B cell (primary cell): ENCODE results near the gene CCDC93. TPM values are rescaled to one million over a fixed set of nuclear protein-coding genes. Genes with fewer than 3 reads are reported as not detected.

Experiments used
- ATAC-seq: fragments of 200-7000 bp; cut with Tn5 transposase; one replicate; pipeline ENCODE4 v1.10.0; 2021; ENCODE audit warnings: low read depth, mild to moderate bottlenecking, moderate number of reproducible peaks, moderate library complexity
- CTCF ChIA-PET: fragments of 350-600 bp; sonication (Branson Sonifier 250); formaldehyde crosslinking; loops from one replicate; lab custom pipeline; 2021; ENCODE audit warnings: antibody characterized with exemption, inconsistent platforms; lab: Charles Lee
- POLR2A ChIA-PET: fragments of 350-600 bp; sonication (Branson Sonifier 250); formaldehyde crosslinking; loops from one replicate; lab custom pipeline; 2021; ENCODE audit warnings: antibody characterized with exemption; lab: Charles Lee
- DNase-seq: peaks from one replicate; pipeline ENCODE4 v3.0.0; 2013
- H2AFZ ChIP-seq: 2 replicates; pipeline ENCODE4 v1.6.1; 2012; ENCODE audit warnings: mild to moderate bottlenecking, low read depth, low read length; ENCODE audit not compliant: insufficient read depth, poor library complexity, severe bottlenecking
- H3K27ac ChIP-seq, 2 donors: 1 replicate in 1 of 2; 2 replicates in 1 of 2; pipeline ENCODE4 v1.5.1; 2012 to 2013; ENCODE audit warnings: low read length in 2 of 2, mild to moderate bottlenecking in 2 of 2, moderate library complexity in 1 of 2
- H3K27me3 ChIP-seq, 4 experiments: fragments of 200-600 bp in 1 of 4; sonication (generic) in 1 of 4; replicated peaks in 1 of 4; 1 replicate in 2 of 4; 2 replicates in 2 of 4; pipeline versions ENCODE4 v1.6.1 to v1.7.0; 2013 to 2016; ENCODE audit warnings: low read length in 3 of 4, mild to moderate bottlenecking in 2 of 4, mixed read lengths in 1 of 4, moderate library complexity in 1 of 4; ENCODE audit not compliant: insufficient read depth in 4 of 4, control insufficient read depth in 3 of 4; ENCODE audit errors: control extremely low read depth in 1 of 4
- H3K36me3 ChIP-seq, 2 experiments: replicated peaks in 1 of 2; 1 replicate in 1 of 2; 2 replicates in 1 of 2; pipeline versions ENCODE4 v1.6.1 to v1.7.1; 2013; ENCODE audit warnings: low read length in 1 of 2; ENCODE audit not compliant: insufficient read depth in 2 of 2, control insufficient read depth in 1 of 2; ENCODE audit errors: control extremely low read depth in 1 of 2, extremely low read depth in 1 of 2
- H3K4me1 ChIP-seq, 2 donors: fragments of 200-600 bp in 1 of 2; sonication (generic) in 1 of 2; 1 replicate in 1 of 2; 2 replicates in 1 of 2; pipeline versions ENCODE4 v1.5.1 to v1.6.1; 2013 to 2017; ENCODE audit warnings: low read length in 2 of 2; ENCODE audit not compliant: control insufficient read depth in 2 of 2, insufficient read depth in 2 of 2
- H3K4me2 ChIP-seq: replicated peaks from 2 replicates; pipeline ENCODE3; 2012; ENCODE audit warnings: mild to moderate bottlenecking, low read depth, low read length; ENCODE audit not compliant: poor library complexity, severe bottlenecking
- H3K4me3 ChIP-seq, 5 experiments: fragments of 200-600 bp in 1 of 5; sonication (generic) in 1 of 5; 1 replicate in 3 of 5; 2 replicates in 2 of 5; pipeline versions ENCODE4 v1.5.1 to v1.7.0; 2011 to 2016; ENCODE audit warnings: low read length in 4 of 5, mild to moderate bottlenecking in 4 of 5, low read depth in 2 of 5, control low read depth in 1 of 5, moderate library complexity in 1 of 5; ENCODE audit not compliant: insufficient read depth in 1 of 5; ENCODE audit errors: control extremely low read depth in 1 of 5, extremely low read depth in 1 of 5
- H3K79me2 ChIP-seq: fragments of 200-600 bp; sonication (generic); one replicate; pipeline ENCODE4 v1.6.0; 2016; ENCODE audit warnings: low read length; ENCODE audit not compliant: control insufficient read depth, insufficient read depth
- H3K9ac ChIP-seq: fragments of 200-600 bp; sonication (generic); 2 replicates; pipeline ENCODE4 v1.6.1; 2017; ENCODE audit warnings: mild to moderate bottlenecking, low read length, moderate library complexity
- H3K9me3 ChIP-seq, 3 donors: one replicate each; pipeline versions ENCODE4 v1.6.1 to v1.7.1; 2013; ENCODE audit warnings: low read length in 2 of 3; ENCODE audit not compliant: control insufficient read depth in 2 of 3, insufficient read depth in 1 of 3; ENCODE audit errors: control extremely low read depth in 1 of 3
- H4K20me1 ChIP-seq: 2 replicates; pipeline ENCODE4 v1.6.0; 2012; ENCODE audit warnings: mild to moderate bottlenecking, low read length; ENCODE audit not compliant: insufficient read depth, control insufficient read depth, poor library complexity, severe bottlenecking
- H3K27ac Mint-ChIP-seq: one replicate; pipeline ENCODE4 v1.8.0; 2021; ENCODE audit warnings: mixed read lengths
- H3K27me3 Mint-ChIP-seq: one replicate; pipeline ENCODE4 v1.8.0; 2021; ENCODE audit warnings: mixed read lengths
- H3K4me1 Mint-ChIP-seq: one replicate; pipeline ENCODE4 v1.8.0; 2021; ENCODE audit warnings: mixed read lengths
- H3K4me3 Mint-ChIP-seq: one replicate; pipeline ENCODE4 v1.8.0; 2021; ENCODE audit warnings: mixed read lengths
- H3K9me3 Mint-ChIP-seq: one replicate; pipeline ENCODE4 v1.8.0; 2022; ENCODE audit warnings: mixed read lengths; ENCODE audit not compliant: insufficient read depth
- CTCF ChIP-seq: fragments of 200-600 bp; IDR thresholded peaks from one replicate; pipeline ENCODE4 v1.8.0; 2022; ENCODE audit warnings: antibody characterized with exemption, mild to moderate bottlenecking
- EZH2 ChIP-seq: IDR thresholded peaks from 2 replicates; pipeline ENCODE4 v1.6.1; 2012; ENCODE audit warnings: borderline replicate concordance, low read depth, mild to moderate bottlenecking, moderate library complexity, low read length; ENCODE audit not compliant: insufficient read depth, poor library complexity, severe bottlenecking
- WGBS: methylation state at CpG from one replicate; pipeline ENCODE4 v1.1.5; 2013; ENCODE audit warnings: missing lambda C conversion rate; ENCODE audit not compliant: insufficient coverage; 5-methylcytosine and 5-hydroxymethylcytosine counted together
- intact Hi-C: fragments of 100-400 bp; cut with micrococcal nuclease; formaldehyde crosslinking; loops from one replicate; pipeline ENCODE4 v1.10.0; 2022
- polyA plus RNA-seq: library from polyadenylated mRNA; depleted of rRNA; stranded (reverse); fragments of >200 nt; gene quantifications from 2 replicates; pipeline ENCODE4 v1.2.3, GENCODE V29; 2012
- total RNA-seq, 2 donors: library from RNA; stranded (reverse); fragments of 120-200 nt in 1 of 2; gene quantifications; 1 replicate in 1 of 2; 2 replicates in 1 of 2; pipeline versions ENCODE4 v1.2.3 to v1.2.4, GENCODE V29; 2013 to 2022

Gene CCDC93
- total and polyA plus RNA-seq, 2 donors (not counting 1 experiment from before 2014, with no cell fraction given) = 17.5 to 79.6 TPM

- no peak overlapping the region for H3K27ac ChIP-seq
- no peaks in the 10 kb centered on the region for H3K79me2 ChIP-seq
- H3K27me3 Mint-ChIP-seq = no peaks in the 10 kb centered on the region
- peaks cover 4 to 88% of the 10 kb centered on the region in 2 experiments for H3K36me3 ChIP-seq
- no peaks in the 10 kb centered on the region for H4K20me1 ChIP-seq
- no peak overlapping the region for H3K4me3 Mint-ChIP-seq
- intact Hi-C loops = no loop called here
- ATAC-seq (no peak), DNase-seq (no peak)
- TF ChIP-seq CTCF = no peak
- no peak for TF ChIP-seq EZH2
- CTCF ChIA-PET = no interaction called here
- no peaks in the 10 kb centered on the region for H3K9me3 Mint-ChIP-seq
- no peaks in the 10 kb centered on the region for H3K27me3 ChIP-seq
- H3K4me1 ChIP-seq = no peaks in the 10 kb centered on the region
- no peak overlapping the region for H3K9ac ChIP-seq
- H3K9me3 ChIP-seq = no peaks in the 10 kb centered on the region
- H2AFZ ChIP-seq = no peak overlapping the region
- H3K27ac Mint-ChIP-seq = no peak overlapping the region
- no peaks in the 10 kb centered on the region for H3K4me1 Mint-ChIP-seq
- POLR2A ChIA-PET = no interaction called here
- H3K4me2 ChIP-seq = no peak overlapping the region
- H3K4me3 ChIP-seq = no peak overlapping the region
These were observed 61.2 kb downstream of the CCDC93 start for GRCh38 chr2:117952701-117953100.

GRCh38 chr2:117952228-117952627 is 61.6 kb downstream of the CCDC93 start:
- no peak overlapping the region for H3K9ac ChIP-seq
- CTCF ChIA-PET = no interaction called here
- H3K27me3 ChIP-seq = no peaks in the 10 kb centered on the region
- H3K4me2 ChIP-seq = no peak overlapping the region
- no peaks in the 10 kb centered on the region for H3K27me3 Mint-ChIP-seq
- no peak overlapping the region for H2AFZ ChIP-seq
- H3K4me1 ChIP-seq = no peaks in the 10 kb centered on the region
- no peak overlapping the region for H3K4me3 ChIP-seq
- no peak overlapping the region for H3K27ac ChIP-seq
- H3K9me3 ChIP-seq = no peaks in the 10 kb centered on the region
- DNase-seq (no peak), ATAC-seq (no peak)
- H3K4me3 Mint-ChIP-seq = no peak overlapping the region
- intact Hi-C loops = no loop called here
- no peaks in the 10 kb centered on the region for H3K79me2 ChIP-seq
- H3K4me1 Mint-ChIP-seq = no peaks in the 10 kb centered on the region
- TF ChIP-seq EZH2 (no peak), CTCF (no peak)
- no peak overlapping the region for H3K27ac Mint-ChIP-seq
- POLR2A ChIA-PET = no interaction called here
- 95% methylated on average over 2 of the region's 4 CpGs for WGBS
- H4K20me1 ChIP-seq = no peaks in the 10 kb centered on the region
- H3K36me3 ChIP-seq = peaks cover 4 to 85% of the 10 kb centered on the region in 2 experiments
- no peaks in the 10 kb centered on the region for H3K9me3 Mint-ChIP-seq
